ENCODE data around the gene RTN3. TPM values are rescaled to one million over a fixed set of nuclear protein-coding genes. Genes with fewer than 3 reads are reported as not detected.

The RTN3 gene
- total and polyA plus RNA-seq, 8 donors: 95.3 to 145 (median 115) TPM

GRCh38 chr11:63761931-63762653 lies 80.8 kb downstream of the RTN3 start:
- intact Hi-C loops (cut with DNase I): loop anchor here in 1 of 2 donors (10.0 kb wide), 1 partner anchor 183 kb away; no protein-coding TSS in a partner anchor
- Histone ChIP-seq H3K9me3 (no peaks in the 10 kb centered on the region), H3K27me3 (no peaks in the 10 kb centered on the region), H3K27ac (no peak overlapping the region), H3K4me1 (peaks cover 4 to 9% of the 10 kb centered on the region in 2 donors), H3K4me3 (no peak overlapping the region), H3K36me3 (peaks cover 0 to 58% of the 10 kb centered on the region in 2 donors)
- no peak for TF ChIP-seq CTCF (IDR thresholded peaks at IDR 0.05)
- DNase-seq: no peak
- ATAC-seq: no peak

DNA sequence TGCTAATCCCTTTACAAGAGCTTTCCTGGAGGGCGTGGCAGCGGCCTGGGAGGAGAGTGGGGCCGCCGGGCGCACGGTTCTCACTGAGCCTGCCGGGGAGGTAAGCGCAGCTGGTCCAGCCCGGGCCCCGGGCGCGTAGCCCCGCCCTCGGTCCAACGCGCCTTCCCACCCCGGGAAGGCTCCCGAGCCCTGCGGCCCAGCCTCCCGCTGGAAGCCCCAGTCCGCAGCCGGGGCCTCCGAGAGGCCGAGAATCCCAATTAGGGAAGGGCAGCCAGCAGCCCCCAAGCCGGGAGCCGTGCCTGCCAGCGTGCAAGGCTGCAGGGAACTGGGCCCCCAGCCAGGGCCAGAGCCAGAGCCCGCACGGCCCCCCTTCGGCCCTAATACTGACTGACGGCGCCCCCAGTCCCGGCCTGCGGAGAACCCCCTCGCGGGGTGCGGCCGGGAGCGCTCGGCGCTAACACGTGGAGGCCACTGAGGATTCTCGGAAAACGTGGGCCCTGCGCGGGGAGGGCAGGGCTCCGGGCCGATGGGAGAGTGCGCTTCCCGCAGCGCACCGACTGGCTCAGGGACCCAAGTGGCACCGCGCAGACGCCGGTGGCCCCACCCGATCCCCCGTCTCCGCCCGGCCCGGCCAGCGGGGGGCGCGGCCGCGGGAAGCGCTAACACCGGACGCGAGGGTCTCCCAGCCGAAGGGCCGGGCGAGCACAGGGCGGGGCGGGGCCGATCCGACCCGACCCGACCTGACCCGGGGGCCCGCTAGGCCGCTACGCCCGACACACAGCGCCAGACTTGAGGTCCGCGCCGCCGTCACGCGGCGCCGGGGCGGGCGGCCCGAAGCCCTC lies 81.6 kb downstream of the RTN3 start:
- Histone ChIP-seq H3K4me3 (peak overlapping the region; percentile 9 to 16), H3K27ac (no peak overlapping the region), H3K27me3 (no peaks in the 10 kb centered on the region), H3K9me3 (no peaks in the 10 kb centered on the region), H3K36me3 (peaks cover 0 to 50% of the 10 kb centered on the region in 2 donors), H3K4me1 (peaks cover 4 to 15% of the 10 kb centered on the region in 2 donors)
- intact Hi-C loops (cut with DNase I): loop anchor here in 1 of 2 donors (10.0 kb wide), 1 partner anchor 182 kb away; no protein-coding TSS in a partner anchor
- ATAC-seq: peak; percentile 61
- TF ChIP-seq CTCF (IDR thresholded peaks at IDR 0.05): no peak
- peak in 3 of 4 donors; percentile 39 to 81 (median 75) for DNase-seq

DNA sequence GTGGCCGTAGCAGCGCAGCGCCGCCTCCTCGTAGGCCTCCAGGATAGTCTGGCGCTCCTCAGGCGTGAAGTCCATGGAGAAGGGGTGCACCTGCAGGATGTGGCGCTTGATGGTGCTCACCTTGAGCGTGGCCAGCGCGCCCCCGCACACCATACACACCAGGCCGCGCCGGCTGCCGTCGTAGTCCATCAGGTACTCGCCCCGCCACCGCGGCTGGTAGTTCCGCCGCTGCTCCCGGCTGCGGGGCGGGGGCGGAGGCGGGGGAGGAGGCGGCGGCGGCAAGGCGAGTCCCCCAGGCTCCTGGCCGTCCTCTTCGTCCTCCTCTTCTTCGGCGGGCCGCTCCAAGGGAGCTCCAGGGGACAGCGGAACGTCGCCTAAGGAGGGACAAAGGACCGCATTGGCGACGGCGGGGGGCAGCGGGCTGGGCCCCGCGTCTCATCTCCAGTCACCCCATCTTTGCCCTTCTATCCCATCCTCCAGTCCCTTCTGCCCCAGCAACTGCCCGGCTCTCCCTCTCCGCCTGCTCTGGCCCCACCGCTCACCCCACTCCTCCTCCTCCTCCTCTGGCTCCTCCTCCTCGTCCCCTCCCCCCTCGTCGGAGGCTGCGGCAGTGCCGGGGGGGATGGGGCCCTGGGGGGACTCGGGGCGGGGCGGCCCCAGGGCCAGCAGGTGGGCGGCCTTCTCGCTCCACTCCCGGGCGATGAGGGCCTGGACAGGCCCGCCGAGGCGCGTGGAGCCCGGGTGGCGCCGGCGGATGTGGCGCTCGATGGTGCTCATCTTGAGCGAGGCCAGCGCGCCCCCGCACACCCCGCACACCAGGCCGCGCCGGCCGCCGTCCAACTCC lies 82.4 kb downstream of the RTN3 start:
- intact Hi-C loops (cut with DNase I): loop anchor here in 1 of 2 donors (10.0 kb wide), 1 partner anchor 181 kb away; no protein-coding TSS in a partner anchor
- TF ChIP-seq CTCF (IDR thresholded peaks at IDR 0.05): no peak
- Histone ChIP-seq H3K36me3 (peaks cover 0 to 42% of the 10 kb centered on the region in 2 donors), H3K9me3 (no peaks in the 10 kb centered on the region), H3K27me3 (peaks cover 0 to 2% of the 10 kb centered on the region in 2 donors), H3K4me1 (peaks cover 4 to 16% of the 10 kb centered on the region in 2 donors), H3K4me3 (no peak overlapping the region), H3K27ac (no peak overlapping the region)
- ATAC-seq (no peak), DNase-seq (no peak)

DNA sequence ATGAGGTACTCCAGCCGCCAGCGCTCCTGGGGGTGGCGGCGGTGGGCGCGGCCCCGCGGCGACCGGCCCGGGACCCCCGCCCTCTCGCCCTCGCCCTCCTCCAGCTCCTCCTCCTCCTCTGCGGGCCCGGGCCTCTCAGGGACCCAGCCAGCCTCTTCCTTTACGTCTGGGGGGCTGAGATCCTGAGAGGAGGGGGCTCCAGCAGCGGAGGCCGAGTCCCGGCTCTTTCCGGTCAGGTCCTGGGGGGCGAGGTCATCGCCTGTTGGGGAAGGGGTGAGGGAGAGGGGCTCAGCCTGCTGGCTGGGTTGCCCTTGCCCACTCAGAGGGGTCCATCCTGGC lies 83.0 kb downstream of the RTN3 start:
- H3K27me3 ChIP-seq: peaks cover 0 to 8% of the 10 kb centered on the region in 2 donors
- peaks cover 4 to 22% of the 10 kb centered on the region in 2 donors for H3K4me1 ChIP-seq
- intact Hi-C loops (cut with DNase I): loop anchor here in 1 of 2 donors (10.0 kb wide), 1 partner anchor 180 kb away; no protein-coding TSS in a partner anchor
- no peak for TF ChIP-seq CTCF (IDR thresholded peaks at IDR 0.05)
- H3K36me3 ChIP-seq: peaks cover 0 to 36% of the 10 kb centered on the region in 2 donors
- no peaks in the 10 kb centered on the region for H3K9me3 ChIP-seq
- no peak overlapping the region for H3K27ac ChIP-seq
- no peak overlapping the region for H3K4me3 ChIP-seq
- DNase-seq: no peak
- ATAC-seq: no peak
